Measurements from ENCODE around the gene PRKG1. TPM values are rescaled to one million over a fixed set of nuclear protein-coding genes. Genes with fewer than 3 reads are reported as not detected.

Gene PRKG1
- total RNA-seq, 1 experiment from 2014 or later, result 0.21 TPM

DNA sequence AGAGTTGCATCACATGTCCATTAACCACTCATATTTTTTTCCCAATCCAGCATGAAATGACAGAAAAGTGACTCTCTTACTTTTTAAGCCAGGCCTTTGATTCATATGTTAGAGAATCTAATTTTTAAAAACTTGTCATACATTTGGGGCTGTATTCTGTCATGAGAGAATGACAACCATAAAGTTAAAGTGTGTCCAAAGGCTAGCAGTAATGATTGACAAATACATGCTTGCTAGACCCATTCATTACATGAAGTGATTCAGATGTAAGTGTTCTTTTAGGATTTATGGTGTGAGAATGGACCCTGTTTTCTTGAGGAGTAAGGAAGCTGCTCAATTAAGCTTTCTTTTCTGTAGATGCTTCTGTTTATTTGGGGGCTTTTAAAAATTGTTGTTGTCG, 549.7 kb downstream of the PRKG1 start:
- H3K4me3 Mint-ChIP-seq (ENCODE audit: low read depth, unreplicated experiment), result no peak overlapping the region
- CTCF ChIA-PET, result no interaction called here
- no peaks in the 10 kb centered on the region for H3K36me3 Mint-ChIP-seq (ENCODE audit: insufficient read depth, unreplicated experiment)
- TF ChIP-seq CTCF (IDR thresholded peaks at IDR 0.05; ENCODE audit: unreplicated experiment), result no peak
- no peaks in the 10 kb centered on the region for H3K9me3 Mint-ChIP-seq (ENCODE audit: low read depth, unreplicated experiment)
- H3K27me3 Mint-ChIP-seq (ENCODE audit: unreplicated experiment), result no peaks in the 10 kb centered on the region
- no TSS peak for BruUV-seq (replicated peaks)
- no peak for DNase-seq
- H3K27ac Mint-ChIP-seq (ENCODE audit: unreplicated experiment), result no peak overlapping the region
- H3K4me1 Mint-ChIP-seq (ENCODE audit: low read depth, unreplicated experiment), result no peaks in the 10 kb centered on the region
- intact Hi-C loops (cut with micrococcal nuclease; ENCODE audit: unreplicated experiment), result no loop called here

DNA sequence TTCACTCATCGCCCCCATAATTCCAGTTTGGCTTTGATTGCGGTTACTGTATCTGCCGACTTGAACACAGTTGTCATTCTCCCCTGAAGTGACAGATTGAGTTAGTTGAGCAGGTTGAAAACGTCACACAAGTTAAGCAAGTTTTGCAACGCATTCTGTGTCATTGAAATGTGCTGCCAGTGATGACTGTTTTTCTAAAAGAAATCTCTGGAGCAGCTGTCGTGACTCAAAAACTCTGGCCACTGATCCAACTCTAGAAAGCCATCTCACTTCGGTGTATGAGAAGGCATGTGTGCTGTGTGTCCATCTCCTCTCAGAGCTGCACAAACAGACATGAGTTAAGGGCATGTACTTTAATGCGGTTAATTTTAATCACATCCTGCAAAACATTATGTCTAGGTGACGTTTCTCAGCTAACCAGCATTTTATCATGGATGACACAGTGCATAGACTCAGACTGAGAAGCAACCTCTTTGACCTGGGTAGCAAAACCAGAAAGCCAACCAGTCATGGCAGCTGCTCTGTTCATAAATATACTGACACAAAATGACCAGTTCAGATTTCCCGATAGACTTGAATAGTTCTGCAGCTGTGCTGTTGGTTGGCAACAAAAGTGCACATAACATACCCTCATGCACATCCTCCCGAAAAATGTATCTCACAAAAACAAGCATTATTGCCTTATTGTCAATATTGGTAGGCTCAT, 555.8 kb downstream of the PRKG1 start:
- H3K36me3 Mint-ChIP-seq (ENCODE audit: insufficient read depth, unreplicated experiment), result no peaks in the 10 kb centered on the region
- no TSS peak for BruUV-seq (replicated peaks)
- CTCF ChIA-PET, result no interaction called here
- intact Hi-C loops (cut with micrococcal nuclease; ENCODE audit: unreplicated experiment), result no loop called here
- no peak overlapping the region for H3K27ac Mint-ChIP-seq (ENCODE audit: unreplicated experiment)
- no peak for TF ChIP-seq CTCF (IDR thresholded peaks at IDR 0.05; ENCODE audit: unreplicated experiment)
- no peak overlapping the region for H3K4me3 Mint-ChIP-seq (ENCODE audit: low read depth, unreplicated experiment)
- H3K27me3 Mint-ChIP-seq (ENCODE audit: unreplicated experiment), result no peaks in the 10 kb centered on the region
- no peak for DNase-seq
- no peaks in the 10 kb centered on the region for H3K4me1 Mint-ChIP-seq (ENCODE audit: low read depth, unreplicated experiment)
- peaks cover 3% of the 10 kb centered on the region for H3K9me3 Mint-ChIP-seq (ENCODE audit: low read depth, unreplicated experiment)

DNA sequence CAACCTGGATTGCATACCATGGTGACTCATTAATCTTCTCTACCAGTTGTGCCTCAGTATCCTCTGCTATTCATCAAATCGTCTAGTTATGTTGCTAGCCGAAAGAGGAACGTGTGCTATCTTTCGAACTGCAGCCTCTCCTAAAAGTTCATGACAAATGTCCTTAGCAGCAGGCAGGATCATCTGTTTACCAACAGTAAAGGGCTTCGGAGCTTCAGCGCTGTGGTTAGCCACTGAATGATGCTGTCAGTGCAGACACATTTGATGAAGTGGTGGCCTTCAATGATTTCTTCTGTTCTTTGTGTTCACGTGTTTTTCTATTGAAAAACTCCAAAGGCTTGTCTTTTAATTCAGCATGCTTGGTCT, 556.3 kb downstream of the PRKG1 start:
- no peaks in the 10 kb centered on the region for H3K27me3 Mint-ChIP-seq (ENCODE audit: unreplicated experiment)
- no peak overlapping the region for H3K4me3 Mint-ChIP-seq (ENCODE audit: low read depth, unreplicated experiment)
- BruUV-seq (replicated peaks), result no TSS peak
- no peak for TF ChIP-seq CTCF (IDR thresholded peaks at IDR 0.05; ENCODE audit: unreplicated experiment)
- intact Hi-C loops (cut with micrococcal nuclease; ENCODE audit: unreplicated experiment), result no loop called here
- H3K9me3 Mint-ChIP-seq (ENCODE audit: low read depth, unreplicated experiment), result peaks cover 3% of the 10 kb centered on the region
- no peaks in the 10 kb centered on the region for H3K36me3 Mint-ChIP-seq (ENCODE audit: insufficient read depth, unreplicated experiment)
- no peak for DNase-seq
- CTCF ChIA-PET, result no interaction called here
- no peak overlapping the region for H3K27ac Mint-ChIP-seq (ENCODE audit: unreplicated experiment)
- H3K4me1 Mint-ChIP-seq (ENCODE audit: low read depth, unreplicated experiment), result no peaks in the 10 kb centered on the region

DNA sequence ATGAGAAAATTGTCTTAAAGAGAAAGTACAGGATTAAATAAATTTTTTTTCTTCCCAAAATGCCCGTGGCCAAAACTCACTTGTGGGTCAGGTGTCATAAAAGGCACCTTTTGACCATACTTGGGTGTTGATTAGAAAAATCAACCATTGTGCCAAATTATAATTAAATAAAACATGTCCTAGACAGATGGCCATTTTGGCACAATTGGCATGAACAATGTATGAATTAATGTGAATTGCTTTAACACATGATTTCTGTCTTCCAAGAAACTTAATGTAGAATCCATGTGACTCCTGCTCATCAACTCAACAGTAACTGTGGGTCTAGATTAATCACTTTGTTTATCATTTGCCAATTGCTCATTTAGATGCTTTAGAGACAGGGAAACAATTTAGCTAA, 561.1 kb downstream of the PRKG1 start:
- no TSS peak for BruUV-seq (replicated peaks)
- no peaks in the 10 kb centered on the region for H3K36me3 Mint-ChIP-seq (ENCODE audit: insufficient read depth, unreplicated experiment)
- H3K27ac Mint-ChIP-seq (ENCODE audit: unreplicated experiment), result no peak overlapping the region
- no peaks in the 10 kb centered on the region for H3K4me1 Mint-ChIP-seq (ENCODE audit: low read depth, unreplicated experiment)
- H3K9me3 Mint-ChIP-seq (ENCODE audit: low read depth, unreplicated experiment), result peaks cover 3% of the 10 kb centered on the region
- intact Hi-C loops (cut with micrococcal nuclease; ENCODE audit: unreplicated experiment), result no loop called here
- no peak for DNase-seq
- TF ChIP-seq CTCF (IDR thresholded peaks at IDR 0.05; ENCODE audit: unreplicated experiment), result no peak
- no peak overlapping the region for H3K4me3 Mint-ChIP-seq (ENCODE audit: low read depth, unreplicated experiment)
- H3K27me3 Mint-ChIP-seq (ENCODE audit: unreplicated experiment), result no peaks in the 10 kb centered on the region
- CTCF ChIA-PET, result interaction anchor here (0.6 kb wide), 1 partner anchor 28 kb away, joined by 3 read pairs; no protein-coding TSS in a partner anchor
